SK-N-SH (cell line): ENCODE data around the gene TMEM132D. TPM values are rescaled to one million over a fixed set of nuclear protein-coding genes. Genes with fewer than 3 reads are reported as not detected.

ENCODE experiments used
- CTCF ChIA-PET: fragments of 300-600, 350-600 bp; formaldehyde crosslinking; extraction: SDS; loops from one replicate; lab custom pipeline; 2021; lab: Yijun Ruan, JAX
- POLR2A ChIA-PET: fragments of 350-600 bp; sonication (Branson Sonifier 250); formaldehyde crosslinking; extraction: SDS; loops from one replicate; lab custom pipeline; 2020; ENCODE audit warnings: antibody characterized with exemption, inconsistent platforms; lab: Yijun Ruan, JAX
- DNase-seq: peaks from one replicate; pipeline ENCODE4 v3.0.0; 2012
- H2AFZ ChIP-seq: fragments of 200-600 bp; sonication (generic); 2 replicates; pipeline ENCODE4 v1.8.1; 2016; ENCODE audit warnings: antibody characterized with exemption, mild to moderate bottlenecking, low read depth
- H3F3A ChIP-seq: fragments of 200-600 bp; sonication (generic); replicated peaks from 2 replicates; pipeline ENCODE3; 2016; ENCODE audit warnings: antibody characterized with exemption, mild to moderate bottlenecking; ENCODE audit not compliant: insufficient read depth
- H3K27ac ChIP-seq, 2 experiments: fragments of 200-500 bp in 1 of 2; fragments of 200-600 bp in 1 of 2; sonication (Bioruptor generic) in 1 of 2; sonication (generic), shearing (Covaris generic) in 1 of 2; 2 replicates each; pipeline versions ENCODE4 v1.5.1 to v1.6.1; 2014 to 2016; ENCODE audit warnings: low read depth in 2 of 2, inconsistent platforms in 1 of 2, low read length in 1 of 2, mild to moderate bottlenecking in 1 of 2, mixed read lengths in 1 of 2
- H3K27me3 ChIP-seq: fragments of 200-600 bp; sonication (generic), shearing (Covaris generic); 2 replicates; pipeline ENCODE4 v1.6.1; 2016; ENCODE audit warnings: mixed run types; ENCODE audit not compliant: insufficient read depth
- H3K36me3 ChIP-seq, 2 experiments: fragments of 200-500 bp in 1 of 2; fragments of 200-600 bp in 1 of 2; sonication (Bioruptor generic) in 1 of 2; sonication (generic) in 1 of 2; replicated peaks in 1 of 2; 2 replicates each; pipeline versions ENCODE3 to v1.5.1; 2014 to 2016; ENCODE audit warnings: low read length in 1 of 2, mild to moderate bottlenecking in 1 of 2; ENCODE audit not compliant: insufficient read depth in 2 of 2, control insufficient read depth in 1 of 2
- H3K4me1 ChIP-seq, 2 experiments: fragments of 200-500 bp in 1 of 2; fragments of 200-600 bp in 1 of 2; sonication (Bioruptor generic) in 1 of 2; sonication (generic), shearing (Covaris generic) in 1 of 2; 2 replicates each; pipeline versions ENCODE4 v1.5.1 to v1.6.1; 2014 to 2016; ENCODE audit warnings: low read depth in 1 of 2, low read length in 1 of 2, mixed run types in 1 of 2; ENCODE audit not compliant: insufficient read depth in 2 of 2, control insufficient read depth in 1 of 2
- H3K4me2 ChIP-seq: fragments of 200-600 bp; sonication (generic), shearing (Covaris generic); 2 replicates; pipeline ENCODE4 v1.6.1; 2017; ENCODE audit warnings: mixed run types
- H3K4me3 ChIP-seq, 2 experiments: fragments of 200-500 bp in 1 of 2; fragments of 200-600 bp in 1 of 2; sonication (Bioruptor generic) in 1 of 2; sonication (generic), shearing (Covaris generic) in 1 of 2; 2 replicates each; pipeline versions ENCODE4 v1.5.1 to v1.8.1; 2014 to 2016; ENCODE audit warnings: low read depth in 2 of 2, inconsistent platforms in 1 of 2, low read length in 1 of 2, mild to moderate bottlenecking in 1 of 2, mixed read lengths in 1 of 2, moderate library complexity in 1 of 2
- H3K79me2 ChIP-seq: fragments of 200-600 bp; sonication (generic); 2 replicates; pipeline ENCODE4 v1.8.1; 2017; ENCODE audit warnings: mild to moderate bottlenecking; ENCODE audit not compliant: insufficient read depth
- H3K9ac ChIP-seq: fragments of 200-600 bp; sonication (generic); 2 replicates; pipeline ENCODE4 v1.6.1; 2017; ENCODE audit warnings: mixed run types
- H3K9me2 ChIP-seq: fragments of 200-600 bp; sonication (generic); 2 replicates; pipeline ENCODE4 v1.6.1; 2017; ENCODE audit warnings: mixed run types
- H3K9me3 ChIP-seq: fragments of 200-600 bp; sonication (generic); 2 replicates; pipeline ENCODE4 v1.6.1; 2017; ENCODE audit warnings: mixed run types, mild to moderate bottlenecking, moderate library complexity
- H4K20me1 ChIP-seq: fragments of 200-600 bp; sonication (generic); 2 replicates; pipeline ENCODE4 v1.6.1; 2017; ENCODE audit warnings: mild to moderate bottlenecking, mixed run types; ENCODE audit not compliant: insufficient read depth
- ELF1 ChIP-seq: IDR thresholded peaks from 2 replicates; pipeline ENCODE4 v1.4.0; 2012
- EZH2phosphoT487 ChIP-seq: fragments of 200-600 bp; sonication (generic); IDR thresholded peaks from 2 replicates; pipeline ENCODE4 v1.6.1; 2017; ENCODE audit warnings: low read depth, mixed run types, mild to moderate bottlenecking, antibody characterized with exemption, moderate library complexity, borderline replicate concordance
- GABPA ChIP-seq: IDR thresholded peaks from 2 replicates; pipeline ENCODE4 v1.4.0; 2012; ENCODE audit warnings: low read depth, mild to moderate bottlenecking
- GATA2 ChIP-seq: sonication (generic); formaldehyde crosslinking; IDR thresholded peaks from 2 replicates; pipeline ENCODE4 v1.5.0; 2020; ENCODE audit warnings: mild to moderate bottlenecking, missing genetic modification reagents
- JUND ChIP-seq: IDR thresholded peaks from 2 replicates; pipeline ENCODE4 v1.4.0; 2012
- MXI1 ChIP-seq: IDR thresholded peaks from 2 replicates; pipeline ENCODE4 v1.6.1; 2012; ENCODE audit warnings: mild to moderate bottlenecking, low read depth, low read length, improper control_type of control experiment
- POLR2AphosphoS5 ChIP-seq: IDR thresholded peaks from 2 replicates; pipeline ENCODE4 v1.6.1; 2012; ENCODE audit warnings: low read depth, low read length
- RAD21 ChIP-seq: IDR thresholded peaks from 2 replicates; pipeline ENCODE4 v1.6.1; 2012; ENCODE audit warnings: mild to moderate bottlenecking, low read length
- RCOR1 ChIP-seq: fragments of 150-350 bp; IDR thresholded peaks from 2 replicates; pipeline ENCODE4 v1.6.1; 2017; ENCODE audit warnings: antibody characterized with exemption, low read length
- RFX5 ChIP-seq: IDR thresholded peaks from 2 replicates; pipeline ENCODE4 v1.6.1; 2012; ENCODE audit warnings: mild to moderate bottlenecking, improper control_type of control experiment, low read length
- RXRA ChIP-seq: IDR thresholded peaks from 2 replicates; pipeline ENCODE4 v1.4.0; 2012; ENCODE audit warnings: low read depth, mild to moderate bottlenecking, borderline replicate concordance
- SIN3A ChIP-seq: IDR thresholded peaks from 2 replicates; pipeline ENCODE4 v1.6.1; 2012; ENCODE audit warnings: low read depth, mild to moderate bottlenecking, low read length, moderate library complexity, borderline replicate concordance
- TCF12 ChIP-seq: IDR thresholded peaks from 2 replicates; pipeline ENCODE4 v1.4.0; 2012
- whole genome bisulfite sequencing: methylation state at CpG from one replicate; pipeline ENCODE4 v1.1.6; 2017; ENCODE audit warnings: low lambda C conversion rate; 5-methylcytosine and 5-hydroxymethylcytosine counted together
- polyA plus RNA-seq, 3 experiments: library from polyadenylated mRNA; depleted of rRNA; stranded (reverse); fragments of >200 nt; gene quantifications; 2 replicates each; pipeline ENCODE4 v1.2.3, GENCODE V29; 2012
- TF ChIP-seq, protein P1 (sequence below): fragments of 150-350 bp; IDR thresholded peaks from 2 replicates; pipeline ENCODE4 v1.6.1; 2016; ENCODE audit warnings: mild to moderate bottlenecking, low read depth, low read length
- TF ChIP-seq, protein P2 (sequence below): fragments of 150-350 bp; IDR thresholded peaks from 2 replicates; pipeline ENCODE4 v1.6.1; 2017; ENCODE audit warnings: antibody characterized with exemption, low read length, low read depth, borderline replicate concordance
- TF ChIP-seq, protein P3 (sequence below): fragments of 200-600 bp; sonication (generic); IDR thresholded peaks from 2 replicates; pipeline ENCODE4 v1.6.1; 2017; ENCODE audit warnings: antibody characterized with exemption, mild to moderate bottlenecking, moderate library complexity
- TF ChIP-seq, protein P4 (sequence below): IDR thresholded peaks from 2 replicates; pipeline ENCODE4 v1.4.0; 2012; ENCODE audit warnings: low read depth, borderline replicate concordance
- TF ChIP-seq, protein P5 (sequence below): IDR thresholded peaks from 2 replicates; pipeline ENCODE4; 2012
- TF ChIP-seq, protein P6 (sequence below): IDR thresholded peaks from 2 replicates; pipeline ENCODE4 v1.6.1; 2012; ENCODE audit warnings: mild to moderate bottlenecking, low read depth, low read length, moderate library complexity

TMEM132D gene
- polyA plus RNA-seq, 1 of the 3 experiments (the other 2 are of a cell fraction) = not detected

DNA sequence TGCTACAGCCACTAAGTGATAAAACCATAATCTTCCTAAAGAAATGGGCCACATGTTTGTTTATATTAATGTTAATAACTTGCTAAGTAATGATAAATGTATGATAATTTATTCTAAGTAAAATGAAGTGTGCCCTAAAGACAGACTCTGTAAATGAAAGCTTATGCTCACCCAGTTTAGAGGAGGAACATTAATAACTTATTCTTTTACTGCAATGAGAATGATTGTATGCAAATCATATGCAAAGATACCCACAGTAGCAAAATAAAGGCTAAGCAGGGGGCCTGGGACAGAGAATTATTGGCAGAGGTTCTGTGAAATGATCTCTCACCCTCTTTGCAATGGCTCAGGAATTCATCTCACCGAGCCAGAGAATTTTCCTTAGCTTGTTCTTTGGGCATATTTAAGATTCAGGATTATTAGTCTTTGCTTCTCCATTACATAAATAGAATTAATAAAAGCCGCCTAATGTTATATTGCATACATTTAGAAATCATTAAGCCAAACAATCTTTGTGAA lies 75.9 kb downstream of the TMEM132D start (continued):
- TF ChIP-seq, protein P1, sequence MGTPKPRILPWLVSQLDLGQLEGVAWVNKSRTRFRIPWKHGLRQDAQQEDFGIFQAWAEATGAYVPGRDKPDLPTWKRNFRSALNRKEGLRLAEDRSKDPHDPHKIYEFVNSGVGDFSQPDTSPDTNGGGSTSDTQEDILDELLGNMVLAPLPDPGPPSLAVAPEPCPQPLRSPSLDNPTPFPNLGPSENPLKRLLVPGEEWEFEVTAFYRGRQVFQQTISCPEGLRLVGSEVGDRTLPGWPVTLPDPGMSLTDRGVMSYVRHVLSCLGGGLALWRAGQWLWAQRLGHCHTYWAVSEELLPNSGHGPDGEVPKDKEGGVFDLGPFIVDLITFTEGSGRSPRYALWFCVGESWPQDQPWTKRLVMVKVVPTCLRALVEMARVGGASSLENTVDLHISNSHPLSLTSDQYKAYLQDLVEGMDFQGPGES = no peak
- TF ChIP-seq ELF1 = no peak
- no peak for TF ChIP-seq SIN3A
- TF ChIP-seq RXRA = no peak
- TF ChIP-seq POLR2AphosphoS5 = no peak
- TF ChIP-seq, protein P2, sequence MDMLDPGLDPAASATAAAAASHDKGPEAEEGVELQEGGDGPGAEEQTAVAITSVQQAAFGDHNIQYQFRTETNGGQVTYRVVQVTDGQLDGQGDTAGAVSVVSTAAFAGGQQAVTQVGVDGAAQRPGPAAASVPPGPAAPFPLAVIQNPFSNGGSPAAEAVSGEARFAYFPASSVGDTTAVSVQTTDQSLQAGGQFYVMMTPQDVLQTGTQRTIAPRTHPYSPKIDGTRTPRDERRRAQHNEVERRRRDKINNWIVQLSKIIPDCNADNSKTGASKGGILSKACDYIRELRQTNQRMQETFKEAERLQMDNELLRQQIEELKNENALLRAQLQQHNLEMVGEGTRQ = no peak
- TF ChIP-seq, protein P3, sequence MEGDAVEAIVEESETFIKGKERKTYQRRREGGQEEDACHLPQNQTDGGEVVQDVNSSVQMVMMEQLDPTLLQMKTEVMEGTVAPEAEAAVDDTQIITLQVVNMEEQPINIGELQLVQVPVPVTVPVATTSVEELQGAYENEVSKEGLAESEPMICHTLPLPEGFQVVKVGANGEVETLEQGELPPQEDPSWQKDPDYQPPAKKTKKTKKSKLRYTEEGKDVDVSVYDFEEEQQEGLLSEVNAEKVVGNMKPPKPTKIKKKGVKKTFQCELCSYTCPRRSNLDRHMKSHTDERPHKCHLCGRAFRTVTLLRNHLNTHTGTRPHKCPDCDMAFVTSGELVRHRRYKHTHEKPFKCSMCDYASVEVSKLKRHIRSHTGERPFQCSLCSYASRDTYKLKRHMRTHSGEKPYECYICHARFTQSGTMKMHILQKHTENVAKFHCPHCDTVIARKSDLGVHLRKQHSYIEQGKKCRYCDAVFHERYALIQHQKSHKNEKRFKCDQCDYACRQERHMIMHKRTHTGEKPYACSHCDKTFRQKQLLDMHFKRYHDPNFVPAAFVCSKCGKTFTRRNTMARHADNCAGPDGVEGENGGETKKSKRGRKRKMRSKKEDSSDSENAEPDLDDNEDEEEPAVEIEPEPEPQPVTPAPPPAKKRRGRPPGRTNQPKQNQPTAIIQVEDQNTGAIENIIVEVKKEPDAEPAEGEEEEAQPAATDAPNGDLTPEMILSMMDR = no peak
- TF ChIP-seq MXI1 = no peak
- no peak for TF ChIP-seq TCF12

DNA sequence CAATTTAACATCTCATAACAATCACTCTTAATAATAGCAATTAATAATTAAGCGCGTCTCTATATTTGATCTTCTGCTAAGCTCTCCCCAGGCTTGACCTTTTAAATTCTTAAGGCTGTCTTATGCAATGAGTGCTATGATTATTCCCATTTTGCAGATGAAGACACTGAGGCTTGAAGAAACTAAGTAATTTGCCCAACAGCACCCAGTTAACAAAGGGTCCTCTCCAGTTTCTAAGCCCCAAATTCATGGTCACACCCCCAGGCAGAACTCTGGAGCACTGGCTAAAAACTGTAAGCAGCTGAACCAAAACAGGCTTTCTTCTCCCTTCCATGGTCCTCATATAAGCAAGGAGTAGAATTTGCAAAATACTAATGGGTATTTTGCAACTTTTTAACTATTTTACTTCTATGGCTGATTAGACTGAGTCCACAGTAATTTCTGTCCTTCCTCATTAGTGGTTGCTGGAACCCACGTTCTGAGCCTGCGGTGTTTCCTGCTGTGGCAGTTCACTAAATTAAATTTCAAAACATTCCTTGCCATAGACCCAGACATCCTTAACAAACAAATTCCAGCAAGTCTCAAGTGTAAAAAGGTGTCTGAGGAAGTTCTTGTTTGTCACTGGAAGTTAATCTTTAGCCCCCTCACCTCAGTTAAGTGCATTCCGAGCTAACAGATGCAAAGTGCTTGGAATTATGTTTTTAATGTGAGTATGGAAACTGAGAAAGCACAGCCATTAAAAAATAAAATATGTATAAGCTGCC lies 76.5 kb downstream of the TMEM132D start:
- no peak overlapping the region for H3K4me2 ChIP-seq
- no peaks in the 10 kb centered on the region for H3K9me2 ChIP-seq
- no peak overlapping the region for H2AFZ ChIP-seq
- no peak overlapping the region for H3K4me3 ChIP-seq
- H3F3A ChIP-seq = no peaks in the 10 kb centered on the region
- CTCF ChIA-PET = no interaction called here
- DNase-seq = no peak
- POLR2A ChIA-PET = no interaction called here
- H3K4me1 ChIP-seq = no peaks in the 10 kb centered on the region; a peak in 1 of 4 replicates
- no peaks in the 10 kb centered on the region for H4K20me1 ChIP-seq
- WGBS = 43% methylated on average over 5 of the region's 5 CpGs
- no peaks in the 10 kb centered on the region for H3K79me2 ChIP-seq
- H3K27me3 ChIP-seq = no peaks in the 10 kb centered on the region
- no peak overlapping the region for H3K27ac ChIP-seq
- H3K36me3 ChIP-seq = no peaks in the 10 kb centered on the region
- H3K9ac ChIP-seq = no peak overlapping the region
- H3K9me3 ChIP-seq = no peaks in the 10 kb centered on the region
- TF ChIP-seq MXI1 = no peak
- no peak for TF ChIP-seq RCOR1
- TF ChIP-seq POLR2AphosphoS5 = no peak
- TF ChIP-seq RAD21 = no peak
- TF ChIP-seq, protein P4, sequence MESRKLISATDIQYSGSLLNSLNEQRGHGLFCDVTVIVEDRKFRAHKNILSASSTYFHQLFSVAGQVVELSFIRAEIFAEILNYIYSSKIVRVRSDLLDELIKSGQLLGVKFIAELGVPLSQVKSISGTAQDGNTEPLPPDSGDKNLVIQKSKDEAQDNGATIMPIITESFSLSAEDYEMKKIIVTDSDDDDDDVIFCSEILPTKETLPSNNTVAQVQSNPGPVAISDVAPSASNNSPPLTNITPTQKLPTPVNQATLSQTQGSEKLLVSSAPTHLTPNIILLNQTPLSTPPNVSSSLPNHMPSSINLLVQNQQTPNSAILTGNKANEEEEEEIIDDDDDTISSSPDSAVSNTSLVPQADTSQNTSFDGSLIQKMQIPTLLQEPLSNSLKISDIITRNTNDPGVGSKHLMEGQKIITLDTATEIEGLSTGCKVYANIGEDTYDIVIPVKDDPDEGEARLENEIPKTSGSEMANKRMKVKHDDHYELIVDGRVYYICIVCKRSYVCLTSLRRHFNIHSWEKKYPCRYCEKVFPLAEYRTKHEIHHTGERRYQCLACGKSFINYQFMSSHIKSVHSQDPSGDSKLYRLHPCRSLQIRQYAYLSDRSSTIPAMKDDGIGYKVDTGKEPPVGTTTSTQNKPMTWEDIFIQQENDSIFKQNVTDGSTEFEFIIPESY = no peak
- no peak for TF ChIP-seq JUND
- TF ChIP-seq GABPA = no peak
- TF ChIP-seq, protein P5, sequence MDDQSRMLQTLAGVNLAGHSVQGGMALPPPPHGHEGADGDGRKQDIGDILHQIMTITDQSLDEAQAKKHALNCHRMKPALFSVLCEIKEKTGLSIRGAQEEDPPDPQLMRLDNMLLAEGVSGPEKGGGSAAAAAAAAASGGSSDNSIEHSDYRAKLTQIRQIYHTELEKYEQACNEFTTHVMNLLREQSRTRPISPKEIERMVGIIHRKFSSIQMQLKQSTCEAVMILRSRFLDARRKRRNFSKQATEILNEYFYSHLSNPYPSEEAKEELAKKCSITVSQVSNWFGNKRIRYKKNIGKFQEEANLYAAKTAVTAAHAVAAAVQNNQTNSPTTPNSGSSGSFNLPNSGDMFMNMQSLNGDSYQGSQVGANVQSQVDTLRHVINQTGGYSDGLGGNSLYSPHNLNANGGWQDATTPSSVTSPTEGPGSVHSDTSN = no peak
- TF ChIP-seq SIN3A = no peak
- TF ChIP-seq GATA2 (CRISPR knock-in tag) = no peak
- TF ChIP-seq, protein P6, sequence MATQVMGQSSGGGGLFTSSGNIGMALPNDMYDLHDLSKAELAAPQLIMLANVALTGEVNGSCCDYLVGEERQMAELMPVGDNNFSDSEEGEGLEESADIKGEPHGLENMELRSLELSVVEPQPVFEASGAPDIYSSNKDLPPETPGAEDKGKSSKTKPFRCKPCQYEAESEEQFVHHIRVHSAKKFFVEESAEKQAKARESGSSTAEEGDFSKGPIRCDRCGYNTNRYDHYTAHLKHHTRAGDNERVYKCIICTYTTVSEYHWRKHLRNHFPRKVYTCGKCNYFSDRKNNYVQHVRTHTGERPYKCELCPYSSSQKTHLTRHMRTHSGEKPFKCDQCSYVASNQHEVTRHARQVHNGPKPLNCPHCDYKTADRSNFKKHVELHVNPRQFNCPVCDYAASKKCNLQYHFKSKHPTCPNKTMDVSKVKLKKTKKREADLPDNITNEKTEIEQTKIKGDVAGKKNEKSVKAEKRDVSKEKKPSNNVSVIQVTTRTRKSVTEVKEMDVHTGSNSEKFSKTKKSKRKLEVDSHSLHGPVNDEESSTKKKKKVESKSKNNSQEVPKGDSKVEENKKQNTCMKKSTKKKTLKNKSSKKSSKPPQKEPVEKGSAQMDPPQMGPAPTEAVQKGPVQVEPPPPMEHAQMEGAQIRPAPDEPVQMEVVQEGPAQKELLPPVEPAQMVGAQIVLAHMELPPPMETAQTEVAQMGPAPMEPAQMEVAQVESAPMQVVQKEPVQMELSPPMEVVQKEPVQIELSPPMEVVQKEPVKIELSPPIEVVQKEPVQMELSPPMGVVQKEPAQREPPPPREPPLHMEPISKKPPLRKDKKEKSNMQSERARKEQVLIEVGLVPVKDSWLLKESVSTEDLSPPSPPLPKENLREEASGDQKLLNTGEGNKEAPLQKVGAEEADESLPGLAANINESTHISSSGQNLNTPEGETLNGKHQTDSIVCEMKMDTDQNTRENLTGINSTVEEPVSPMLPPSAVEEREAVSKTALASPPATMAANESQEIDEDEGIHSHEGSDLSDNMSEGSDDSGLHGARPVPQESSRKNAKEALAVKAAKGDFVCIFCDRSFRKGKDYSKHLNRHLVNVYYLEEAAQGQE = no peak
- TF ChIP-seq EZH2phosphoT487 = no peak
- TF ChIP-seq ELF1 = no peak
- TF ChIP-seq RFX5 = no peak
- TF ChIP-seq RXRA = no peak
